ACC112 (cell line): ENCODE results near the gene CHURC1.

ENCODE experiments used
- H2AFZ ChIP-seq: fragments of 200-600 bp; sonication (generic); one replicate; pipeline ENCODE4 v1.6.0; 2017; ENCODE audit warnings: antibody characterized with exemption, low read length; ENCODE audit not compliant: unreplicated experiment
- H3K27ac ChIP-seq: fragments of 200-600 bp; sonication (generic); 2 replicates; pipeline ENCODE4 v1.5.1; 2014; ENCODE audit warnings: low read depth, mild to moderate bottlenecking, antibody characterized with exemption, low read length, moderate library complexity
- H3K27me3 ChIP-seq: fragments of 200-600 bp; sonication (generic); 2 replicates; pipeline ENCODE4 v1.6.1; 2014; ENCODE audit warnings: mild to moderate bottlenecking, antibody characterized with exemption, low read length, moderate library complexity, mixed read lengths; ENCODE audit not compliant: insufficient read depth
- H3K36me3 ChIP-seq: fragments of 200-600 bp; sonication (generic); 2 replicates; pipeline ENCODE4 v1.6.1; 2016; ENCODE audit warnings: mild to moderate bottlenecking, antibody characterized with exemption, low read length, moderate library complexity, mixed read lengths; ENCODE audit not compliant: insufficient read depth
- H3K4me1 ChIP-seq: fragments of 200-600 bp; sonication (generic); one replicate; pipeline ENCODE4 v1.6.1; 2016; ENCODE audit warnings: low read length, mixed read lengths; ENCODE audit not compliant: insufficient read depth, unreplicated experiment, control insufficient read depth
- H3K4me3 ChIP-seq: fragments of 200-600 bp; sonication (generic); 2 replicates; pipeline ENCODE4 v1.5.1; 2014; ENCODE audit warnings: mild to moderate bottlenecking, low read depth, low read length
- H3K79me2 ChIP-seq: fragments of 200-600 bp; sonication (generic); one replicate; pipeline ENCODE4 v1.6.0; 2016; ENCODE audit warnings: low read length; ENCODE audit not compliant: control insufficient read depth, unreplicated experiment, insufficient read depth

Gene CHURC1

DNA sequence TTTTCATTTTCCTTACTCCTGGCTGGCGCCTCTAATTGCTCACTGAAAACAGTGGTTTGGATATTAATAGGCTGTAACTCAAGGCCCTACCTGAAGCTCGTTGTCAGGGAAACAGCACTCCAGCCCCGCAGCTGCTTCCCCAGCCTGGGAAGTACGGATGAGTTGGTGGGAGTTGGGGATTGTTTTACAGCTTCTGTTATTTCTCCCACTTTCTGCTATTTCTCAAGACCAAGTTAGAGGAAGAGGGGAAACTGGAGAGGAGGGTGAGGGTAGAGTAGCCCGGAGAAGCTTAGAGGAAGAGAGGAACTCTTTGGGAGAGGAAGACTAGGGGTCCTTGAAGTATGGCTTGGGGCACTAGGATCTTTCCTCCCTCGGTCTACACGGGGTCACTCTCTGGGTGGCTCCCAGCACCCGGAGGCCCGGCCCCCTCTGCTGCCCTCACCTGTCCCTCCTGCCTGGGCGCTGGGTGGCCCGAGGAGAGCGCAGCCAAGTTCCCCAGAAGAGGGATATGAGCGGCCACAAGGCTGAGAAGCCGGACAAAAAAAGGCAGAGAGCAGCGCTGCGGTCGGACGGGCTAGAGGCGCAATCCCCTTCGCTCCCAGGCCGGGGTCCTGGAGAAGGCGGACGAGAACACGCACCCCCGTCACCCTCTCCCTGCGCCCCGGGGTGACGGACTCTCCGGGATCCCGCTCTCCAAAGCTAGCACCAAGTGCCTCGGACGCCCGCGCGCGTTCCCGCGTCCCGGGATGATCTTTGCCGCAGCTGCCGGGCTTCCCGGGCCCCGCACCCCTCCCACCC is 35.2 kb upstream of the CHURC1 start:
- Histone ChIP-seq H3K27ac (no peak overlapping the region), H3K27me3 (peaks cover 99% of the 10 kb centered on the region), H3K79me2 (no peaks in the 10 kb centered on the region), H3K36me3 (no peaks in the 10 kb centered on the region), H3K4me3 (peak overlapping the region; percentile 75), H3K4me1 (no peaks in the 10 kb centered on the region), H2AFZ (no peak overlapping the region)

DNA sequence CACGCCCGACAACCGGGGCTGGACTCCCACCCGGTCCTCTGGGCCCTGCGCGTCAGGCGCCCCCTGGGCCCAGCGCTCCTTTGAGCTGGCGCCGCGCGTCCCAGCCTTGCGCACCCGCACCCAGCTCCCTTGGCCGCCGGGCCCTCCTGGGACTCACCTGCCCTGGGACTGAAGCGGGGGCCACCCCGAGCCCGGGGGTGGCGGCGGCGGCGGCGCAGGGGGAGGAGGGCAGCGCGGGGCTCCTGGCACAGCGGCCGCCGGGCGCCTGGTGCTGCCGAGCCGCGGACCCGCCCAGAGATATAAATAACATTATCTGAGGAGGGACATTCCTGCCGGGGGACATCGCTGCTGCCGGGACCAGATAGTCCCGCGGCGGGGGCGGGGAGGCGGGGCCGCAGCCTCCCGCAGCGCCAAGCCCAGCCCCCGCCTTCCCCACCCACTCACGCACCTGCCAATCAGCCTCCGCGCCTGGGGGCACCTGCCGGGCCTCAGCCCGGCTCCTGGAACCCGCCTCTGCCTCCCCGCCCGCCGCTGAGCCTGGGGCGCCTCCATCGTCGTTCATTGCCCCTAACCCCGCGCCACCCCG is 34.5 kb upstream of the CHURC1 start, which contains the start of gene SPTB:
Gene SPTB (minus strand): TSS at position 273 of the 586 bp plus-strand sequence. CDS start 56,813 bp downstream, outside the sequence.
- Histone ChIP-seq H3K4me1 (no peaks in the 10 kb centered on the region), H3K27me3 (peaks cover 99% of the 10 kb centered on the region), H2AFZ (peak within 1 kb of the TSS; percentile 76), H3K79me2 (no peaks in the 10 kb centered on the region), H3K36me3 (no peaks in the 10 kb centered on the region), H3K4me3 (peak within 1 kb of the TSS; percentile 75), H3K27ac (no peak within 1 kb of the TSS)

DNA sequence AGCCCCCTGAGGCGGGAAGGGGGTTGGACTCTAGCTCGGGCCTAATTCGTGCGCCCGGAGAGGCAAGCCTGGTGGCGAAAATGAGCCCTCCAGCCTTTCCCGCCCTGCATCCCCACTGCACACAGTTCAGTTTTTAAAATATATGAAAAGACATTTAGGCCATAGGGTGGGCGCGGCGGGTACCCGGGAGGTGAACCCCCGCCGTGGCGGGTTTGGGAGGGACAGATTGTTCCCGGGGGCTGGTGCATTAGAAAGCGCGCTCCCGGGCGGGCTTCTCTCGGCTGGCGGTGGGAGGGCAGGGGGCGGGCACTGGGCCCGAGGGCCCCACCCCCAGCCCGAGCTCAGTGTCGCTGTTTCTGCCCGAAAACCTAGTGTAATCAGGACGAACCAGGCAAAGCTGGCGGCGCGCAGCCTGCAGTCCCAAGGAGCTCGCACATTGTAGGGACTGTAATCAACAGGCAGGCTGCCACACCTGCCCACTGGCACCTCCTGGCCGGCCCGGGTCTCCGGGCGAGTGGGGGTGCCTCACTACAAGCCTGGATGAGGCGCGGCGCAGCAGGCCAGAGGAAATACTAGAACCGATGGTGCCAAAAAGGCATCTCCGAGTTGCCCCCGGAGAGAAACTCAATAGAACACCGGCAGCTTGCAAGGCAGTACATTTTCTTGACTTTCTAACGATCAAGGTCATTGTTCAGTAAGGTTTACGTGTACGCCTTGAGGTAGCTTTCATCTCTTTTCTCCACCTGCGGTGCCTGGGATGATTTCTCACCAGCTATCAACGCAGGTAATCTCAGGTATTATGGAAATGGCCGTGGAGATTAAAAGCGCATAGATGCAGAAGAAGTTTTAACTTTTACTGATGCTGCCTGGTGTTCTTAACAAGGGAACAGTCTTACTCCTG is 33.8 kb upstream of the CHURC1 start:
- peak overlapping the region; percentile 75 for H3K4me3 ChIP-seq
- no peaks in the 10 kb centered on the region for H3K36me3 ChIP-seq
- no peak overlapping the region for H3K27ac ChIP-seq
- H2AFZ ChIP-seq = peak overlapping the region; percentile 76
- H3K79me2 ChIP-seq = no peaks in the 10 kb centered on the region
- H3K27me3 ChIP-seq = peaks cover 96% of the 10 kb centered on the region
- no peaks in the 10 kb centered on the region for H3K4me1 ChIP-seq

DNA sequence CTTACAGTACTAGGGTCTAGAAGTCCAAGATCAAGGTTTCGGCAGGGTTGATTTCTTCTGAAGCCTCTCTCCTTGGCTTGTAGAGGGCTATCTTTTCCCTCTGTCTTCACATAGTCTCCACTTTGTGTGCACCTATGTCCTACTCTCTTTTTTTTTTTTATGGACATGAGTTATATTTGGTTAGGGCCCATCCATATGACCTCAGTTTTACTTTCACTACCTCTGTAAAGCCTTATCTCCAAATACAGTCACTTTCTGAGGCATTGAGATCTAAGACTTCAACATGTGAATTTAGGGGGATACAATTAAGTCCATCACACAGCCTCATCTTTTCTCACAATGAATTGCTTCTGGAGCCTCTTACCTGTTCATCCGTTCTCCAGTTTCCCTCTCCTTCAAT is 28.7 kb upstream of the CHURC1 start:
- peaks cover 88% of the 10 kb centered on the region for H3K27me3 ChIP-seq
- H3K27ac ChIP-seq = no peak overlapping the region
- H3K4me1 ChIP-seq = no peaks in the 10 kb centered on the region
- no peak overlapping the region for H3K4me3 ChIP-seq
- no peak overlapping the region for H2AFZ ChIP-seq
- H3K79me2 ChIP-seq = no peaks in the 10 kb centered on the region
- H3K36me3 ChIP-seq = no peaks in the 10 kb centered on the region

DNA sequence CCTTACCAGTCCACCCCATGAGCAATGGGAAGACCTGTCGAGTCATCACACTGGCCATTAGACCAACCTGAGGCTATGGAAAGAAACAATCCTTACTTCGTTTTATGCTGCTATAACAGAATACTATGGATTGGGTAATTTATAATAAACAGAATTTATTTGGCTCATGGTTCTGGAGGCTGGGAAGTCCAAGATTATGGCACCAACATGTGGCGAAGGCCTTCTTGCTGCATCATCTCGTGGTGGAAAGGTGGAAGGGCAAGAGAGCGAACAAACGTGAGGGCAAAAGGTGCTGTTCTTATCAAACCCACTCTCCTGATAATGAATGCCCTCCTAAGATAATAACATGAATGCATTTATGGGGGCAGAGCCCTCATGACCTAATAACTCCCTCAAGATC is 24.9 kb upstream of the CHURC1 start:
- Histone ChIP-seq H3K79me2 (no peaks in the 10 kb centered on the region), H3K27me3 (peaks cover 61% of the 10 kb centered on the region), H3K27ac (no peak overlapping the region), H3K4me1 (no peaks in the 10 kb centered on the region), H2AFZ (no peak overlapping the region), H3K36me3 (no peaks in the 10 kb centered on the region), H3K4me3 (no peak overlapping the region)

DNA sequence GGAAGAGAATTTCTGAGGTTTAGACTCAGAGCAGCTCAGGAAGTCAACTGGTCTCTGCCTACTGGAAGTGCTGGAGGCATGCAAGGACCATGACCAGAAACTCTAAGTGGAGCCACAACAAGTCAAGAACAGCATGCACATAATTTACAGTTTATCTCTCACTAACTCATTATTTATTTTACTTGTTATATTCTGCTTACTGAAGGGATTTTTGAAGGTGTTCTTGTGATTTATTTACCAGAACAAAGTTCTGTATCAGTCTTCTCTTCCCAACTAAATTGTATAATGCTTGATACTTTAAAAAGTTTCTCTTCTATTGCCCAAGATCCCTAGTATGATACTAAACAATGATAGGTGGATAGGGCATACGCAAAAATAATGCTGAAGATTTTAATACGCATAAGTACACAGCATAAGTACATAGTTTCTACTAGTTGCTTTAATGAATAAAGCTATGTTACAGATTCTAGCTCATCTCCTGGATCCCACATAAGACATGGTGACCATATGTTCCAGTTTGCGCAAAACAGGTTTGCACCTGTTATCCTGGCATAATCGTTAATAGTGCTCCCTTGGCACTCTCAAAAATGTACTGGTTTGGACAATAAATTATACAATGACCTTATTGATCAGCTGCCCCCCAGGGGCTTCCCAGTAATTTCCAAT is 22.9 kb upstream of the CHURC1 start:
- Histone ChIP-seq H3K36me3 (no peaks in the 10 kb centered on the region), H3K4me3 (no peak overlapping the region), H3K4me1 (no peaks in the 10 kb centered on the region), H3K27me3 (peaks cover 44% of the 10 kb centered on the region), H3K79me2 (no peaks in the 10 kb centered on the region), H2AFZ (no peak overlapping the region), H3K27ac (no peak overlapping the region)

DNA sequence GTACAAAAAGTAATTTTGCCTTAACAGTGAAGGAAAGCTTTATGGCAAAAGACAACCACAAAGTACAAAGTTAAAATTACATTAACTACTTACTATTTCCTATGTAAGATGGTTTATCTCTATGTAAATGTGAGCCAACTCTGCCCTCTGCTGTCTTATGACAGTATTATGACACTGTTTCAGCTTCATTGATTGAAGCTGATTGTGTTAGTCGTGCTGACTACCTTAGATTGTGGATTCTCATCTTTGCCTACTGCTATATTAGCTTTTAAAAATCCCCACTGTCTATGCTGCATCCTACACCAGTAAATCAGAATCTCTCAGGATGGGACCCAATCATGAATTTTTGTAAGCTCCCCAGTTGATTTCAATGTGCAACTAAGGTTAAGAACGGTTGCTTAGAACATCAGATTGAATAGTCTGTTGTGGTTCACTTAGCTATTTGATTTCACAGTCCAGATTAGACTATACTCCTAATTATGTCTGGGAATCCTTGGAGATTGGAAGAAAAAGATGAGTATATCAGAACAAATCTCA is 22.3 kb upstream of the CHURC1 start:
- Histone ChIP-seq H2AFZ (no peak overlapping the region), H3K4me3 (no peak overlapping the region), H3K27ac (no peak overlapping the region), H3K36me3 (no peaks in the 10 kb centered on the region), H3K4me1 (no peaks in the 10 kb centered on the region), H3K79me2 (no peaks in the 10 kb centered on the region), H3K27me3 (peaks cover 41% of the 10 kb centered on the region)

DNA sequence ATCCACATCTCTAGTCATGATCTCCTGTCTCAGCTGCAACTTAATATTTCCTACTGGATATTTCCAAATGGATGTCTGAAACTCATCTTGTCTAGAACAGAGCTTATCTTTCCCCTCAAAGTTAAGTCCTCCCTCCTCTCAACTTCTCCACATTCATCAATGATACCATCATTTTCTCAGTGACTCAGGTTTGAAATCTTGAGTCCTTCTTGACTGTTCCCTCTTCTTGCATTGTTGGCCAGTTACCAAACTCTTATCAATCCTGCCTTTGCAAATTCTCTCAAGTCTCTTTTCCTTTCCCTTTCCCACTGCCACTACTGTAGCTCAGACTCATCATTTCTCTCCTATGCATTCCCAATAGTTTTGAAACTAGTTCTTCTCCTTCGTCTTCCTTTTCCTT is 14.3 kb upstream of the CHURC1 start:
- H3K36me3 ChIP-seq = no peaks in the 10 kb centered on the region
- H3K27ac ChIP-seq = no peak overlapping the region
- H3K4me3 ChIP-seq = no peak overlapping the region
- no peak overlapping the region for H2AFZ ChIP-seq
- no peaks in the 10 kb centered on the region for H3K4me1 ChIP-seq
- H3K27me3 ChIP-seq = peaks cover 45% of the 10 kb centered on the region
- H3K79me2 ChIP-seq = no peaks in the 10 kb centered on the region

DNA sequence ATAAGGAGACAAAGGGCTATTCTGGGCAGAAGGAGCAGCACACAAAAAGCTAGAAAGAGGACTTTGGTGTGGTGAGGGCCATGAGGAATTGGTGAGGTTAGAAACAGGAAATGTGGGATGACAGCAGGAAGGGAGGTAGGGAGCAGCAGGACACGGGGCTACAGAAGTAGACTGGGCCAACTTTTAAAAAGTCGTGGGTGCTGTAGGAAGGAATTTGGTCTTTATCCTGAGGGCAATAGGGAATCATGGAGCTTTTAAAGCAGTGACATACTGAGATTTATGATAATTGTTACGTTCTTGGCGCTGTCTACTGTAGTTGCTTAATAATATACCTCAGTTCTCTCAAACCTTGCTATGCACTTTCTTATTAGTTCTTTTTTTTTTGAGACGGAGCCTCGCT is 8.2 kb upstream of the CHURC1 start:
- no peaks in the 10 kb centered on the region for H3K79me2 ChIP-seq
- H2AFZ ChIP-seq = no peak overlapping the region
- H3K27me3 ChIP-seq = peaks cover 28% of the 10 kb centered on the region
- H3K36me3 ChIP-seq = no peaks in the 10 kb centered on the region
- no peaks in the 10 kb centered on the region for H3K4me1 ChIP-seq
- no peak overlapping the region for H3K4me3 ChIP-seq
- H3K27ac ChIP-seq = no peak overlapping the region
